HG02610 (cell line): Measurements from ENCODE around the gene ZC3H18.

Experiments
- ATAC-seq: cut with Tn5 transposase; IDR thresholded peaks from one replicate; pipeline ENCODE4 v1.9.1; 2021; ENCODE audit warnings: mild to moderate bottlenecking, moderate library complexity; ENCODE audit not compliant: unreplicated experiment

Gene ZC3H18

DNA sequence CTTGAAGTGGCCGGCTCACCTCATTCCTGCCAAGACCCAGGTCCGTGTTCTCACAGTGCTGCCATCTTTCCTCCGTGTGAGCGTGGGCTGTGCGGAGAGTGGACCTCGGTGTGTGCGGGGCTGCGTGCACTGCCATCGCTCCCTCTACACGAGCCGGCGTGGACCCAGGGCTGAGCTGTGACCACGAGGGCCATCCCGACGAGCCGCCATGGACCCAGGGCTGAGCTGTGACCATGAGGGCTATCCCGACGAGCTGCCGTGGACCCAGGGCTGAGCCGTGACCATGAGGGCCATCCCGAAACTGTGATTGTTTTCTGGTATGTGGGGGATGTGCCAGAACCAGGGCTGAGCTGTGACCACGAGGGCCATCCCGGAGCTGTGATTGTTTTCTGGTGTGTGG is 101.6 kb downstream of the ZC3H18 start:
- no peak for ATAC-seq

DNA sequence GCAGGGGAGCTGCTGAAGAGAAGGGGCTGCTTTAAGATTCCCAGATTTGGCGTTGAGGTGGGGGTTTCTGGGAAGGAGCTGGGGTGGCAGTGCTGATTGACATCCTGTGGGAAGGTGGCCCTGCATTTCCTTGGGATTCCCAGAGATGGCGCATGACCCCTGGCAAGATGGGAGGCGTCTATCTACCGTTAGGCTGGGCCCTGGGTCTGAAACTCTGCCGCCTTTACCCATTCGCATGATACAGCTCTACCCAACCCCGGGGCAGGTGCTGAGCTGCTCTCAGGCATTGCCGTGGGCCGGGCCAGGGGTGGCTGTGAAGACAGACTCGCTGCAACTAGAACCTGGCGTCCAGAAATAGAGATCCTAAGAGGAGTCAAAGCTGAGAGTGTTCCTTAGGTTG is 102.6 kb downstream of the ZC3H18 start:
- ATAC-seq, result no peak

DNA sequence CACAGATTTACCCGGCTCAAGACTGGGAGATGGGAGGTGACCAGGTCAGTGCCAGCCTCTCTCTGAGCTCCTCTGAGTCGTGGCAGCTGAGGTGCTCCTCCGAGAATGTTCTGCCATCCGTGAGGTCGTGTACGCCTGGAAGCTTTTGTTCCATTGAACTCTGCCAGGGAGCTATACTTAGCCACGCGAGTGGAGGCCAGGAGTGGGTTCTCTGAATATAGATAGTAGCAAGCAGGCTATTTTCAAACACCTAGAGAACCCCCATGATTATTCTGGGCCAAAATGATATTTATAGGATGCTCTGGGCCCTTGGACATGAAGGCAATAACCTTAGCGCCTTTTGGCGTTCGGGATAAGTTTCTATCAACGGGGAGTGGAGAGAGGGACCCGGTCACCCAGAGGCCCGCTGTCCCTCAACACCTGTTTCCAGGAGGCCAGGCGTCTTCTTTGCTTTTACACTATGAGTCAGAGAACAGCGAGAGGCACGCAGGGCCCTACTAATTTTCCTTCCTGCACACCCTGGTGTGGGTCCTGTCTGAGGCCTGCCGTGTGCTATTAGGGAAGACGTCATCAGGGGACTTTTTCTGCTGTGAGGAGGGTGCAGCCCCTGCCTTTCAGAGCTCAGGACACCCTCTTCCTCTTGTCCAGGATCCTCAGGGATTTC is 103.6 kb downstream of the ZC3H18 start:
- ATAC-seq, result no peak

DNA sequence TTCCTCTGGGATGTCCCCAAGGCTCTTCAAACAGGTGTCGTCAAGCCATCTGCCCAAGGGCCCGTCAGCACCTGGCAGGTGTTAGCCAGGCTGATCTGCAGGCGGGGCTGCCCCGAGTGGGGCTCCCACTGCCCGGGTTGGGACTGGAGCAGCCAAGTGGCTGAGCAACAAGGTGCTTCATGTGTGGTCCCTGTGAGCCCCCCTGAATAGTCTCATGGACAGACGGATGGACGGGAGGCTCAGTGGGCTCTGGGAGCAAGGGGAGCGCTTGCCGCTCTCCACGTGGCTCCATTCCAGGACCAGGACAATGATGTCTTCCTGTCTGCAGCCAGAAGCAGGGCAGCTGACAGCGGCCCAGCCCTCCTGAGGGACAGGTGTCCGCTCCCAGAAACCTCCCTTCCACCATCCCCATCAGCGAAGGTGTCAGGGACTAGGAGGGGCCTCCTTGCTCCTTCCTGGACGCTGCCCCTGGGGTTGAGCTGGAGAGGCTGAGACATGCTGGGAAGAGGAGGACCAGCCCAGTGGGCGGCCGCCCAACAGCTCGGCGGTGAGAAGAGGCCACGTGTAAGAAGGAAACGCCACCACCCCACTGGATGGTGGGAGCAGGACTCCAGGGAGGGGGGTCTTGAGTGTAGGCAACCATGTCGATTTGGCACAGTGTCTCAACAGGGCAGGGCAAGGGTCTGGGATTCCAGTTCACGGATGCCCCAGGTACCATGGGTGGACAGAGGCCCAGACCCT is 106.5 kb downstream of the ZC3H18 start:
- no peak for ATAC-seq

DNA sequence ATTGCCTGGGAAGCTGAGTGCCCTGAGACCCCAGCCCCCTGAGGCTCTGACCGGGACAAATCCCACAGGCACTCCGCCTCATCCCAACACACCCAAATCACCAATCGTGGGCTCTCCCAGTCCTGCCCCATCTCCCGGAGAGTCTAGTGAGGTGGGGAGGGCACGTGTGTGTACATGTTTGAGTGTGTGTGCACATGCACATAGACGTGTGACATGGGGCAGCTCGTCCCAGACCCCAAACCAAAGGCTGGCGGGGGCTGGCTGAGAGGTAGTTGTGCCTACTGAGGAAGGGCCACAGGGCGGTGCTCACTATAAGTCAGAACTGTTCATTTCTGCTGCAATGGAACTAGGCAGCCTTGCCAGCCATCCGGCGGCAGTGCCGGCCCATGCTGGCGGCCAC is 107.5 kb downstream of the ZC3H18 start:
- ATAC-seq, result no peak

DNA sequence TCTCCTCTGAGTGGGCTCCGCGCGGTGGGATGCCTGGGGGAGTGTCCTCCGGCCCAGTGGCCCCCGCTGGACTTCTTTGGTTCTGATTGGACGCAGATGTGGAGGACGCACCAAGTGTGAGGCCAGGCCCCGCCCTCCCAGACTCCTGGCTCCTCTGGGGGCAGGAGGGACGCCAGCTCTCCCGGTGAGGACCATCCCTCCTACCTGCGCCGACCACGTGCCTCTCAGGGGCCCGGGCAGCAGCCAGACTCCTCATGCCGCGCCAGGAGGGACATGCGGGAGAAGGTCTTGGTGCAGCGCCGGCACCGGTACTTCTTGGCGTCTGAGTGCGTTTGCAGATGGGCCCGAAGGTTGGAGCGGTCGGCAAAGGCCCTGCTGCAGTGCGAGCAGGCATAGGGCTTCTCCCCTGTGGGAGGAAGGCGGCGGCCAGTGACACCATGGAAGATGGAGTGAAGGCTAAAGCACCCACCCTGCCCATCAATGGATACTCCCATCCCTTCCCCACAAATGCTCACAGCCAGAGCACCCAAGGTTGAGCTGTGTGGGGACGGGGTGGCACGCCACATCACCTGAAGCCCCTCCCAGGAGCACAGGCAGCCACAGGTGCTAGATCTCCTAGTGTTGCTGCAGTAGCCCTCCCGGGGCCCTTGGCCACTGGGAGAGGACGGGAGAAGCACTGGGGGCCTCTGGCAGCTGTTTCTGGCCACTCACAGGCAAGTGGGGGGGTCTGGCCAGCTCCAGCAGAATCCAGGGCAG is 108.2 kb downstream of the ZC3H18 start:
- ATAC-seq, result no peak

DNA sequence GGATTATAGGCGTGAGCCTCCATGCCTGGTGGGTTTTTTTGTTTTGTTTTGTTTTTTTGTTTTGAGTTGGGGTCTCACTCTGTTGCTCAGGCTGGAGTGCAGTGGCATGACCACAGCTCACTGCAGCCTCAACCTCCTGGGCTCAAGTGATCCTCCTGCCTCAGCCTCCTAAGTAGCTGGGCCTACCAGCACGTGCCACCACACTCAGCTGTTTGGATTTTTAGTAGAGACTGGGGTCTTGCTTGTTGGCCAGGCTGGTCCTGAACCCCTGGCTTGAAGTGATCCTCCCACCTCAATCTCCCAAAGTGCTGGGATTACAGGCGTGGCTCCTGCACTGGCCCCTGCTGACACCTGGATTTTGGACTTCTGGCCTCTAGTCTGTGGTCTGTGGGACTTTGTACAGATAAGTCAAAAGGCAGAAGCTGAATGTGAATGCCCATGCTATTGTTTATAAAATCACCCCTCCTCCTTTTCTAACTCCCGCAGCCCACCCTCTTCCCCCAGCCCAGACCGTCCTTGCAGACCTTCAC is 110.4 kb downstream of the ZC3H18 start:
- ATAC-seq, result no peak

DNA sequence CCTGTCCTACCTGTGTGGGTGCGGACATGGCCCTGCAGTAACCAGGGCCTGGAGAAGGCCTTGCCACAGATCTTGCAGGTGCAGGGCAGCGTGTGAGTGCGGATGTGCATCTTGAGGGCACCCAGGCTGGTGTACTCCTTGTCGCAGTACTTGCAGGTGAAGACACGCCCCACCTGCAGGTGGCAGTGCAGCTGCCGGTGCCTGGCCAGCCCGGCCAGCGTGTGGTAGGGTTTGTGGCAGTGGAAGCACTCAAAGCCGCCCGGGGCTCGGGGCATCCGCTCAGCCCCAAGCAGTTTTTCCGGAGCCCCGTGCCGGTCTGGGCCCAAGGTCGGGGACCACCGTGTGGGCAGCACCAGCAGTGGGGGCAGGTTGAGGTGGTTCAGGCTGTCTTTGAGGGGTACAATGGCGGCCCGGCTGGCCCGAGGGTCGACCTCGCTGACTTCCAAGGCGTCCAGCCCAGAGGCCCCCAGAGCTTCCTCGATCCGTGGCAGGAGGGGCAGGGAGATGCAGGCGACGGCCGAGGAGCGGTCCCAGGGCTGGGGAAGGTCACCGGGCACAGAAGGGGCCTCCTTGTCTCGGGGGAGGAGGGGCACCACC is 111.0 kb downstream of the ZC3H18 start:
- ATAC-seq, result no peak
